Mammary epithelial cell (primary cell): Measurements from ENCODE around the gene TCFL5.

Source experiments
- CTCF ChIP-seq, 2 donors: IDR thresholded peaks in 1 of 2; conservative IDR thresholded peaks in 1 of 2; 2 replicates each; pipeline ENCODE4 v1.5.1; 2011 to 2012; ENCODE audit warnings: inconsistent platforms in 2 of 2, low read length in 2 of 2, mild to moderate bottlenecking in 2 of 2, control low read depth in 1 of 2, low read depth in 1 of 2; ENCODE audit not compliant: insufficient read depth in 1 of 2; ENCODE audit errors: extremely low read depth in 1 of 2
- EZH2 ChIP-seq: IDR thresholded peaks from 2 replicates; pipeline ENCODE4 v1.6.1; 2012; ENCODE audit warnings: low read length, inconsistent platforms, borderline replicate concordance

- no peak for TF ChIP-seq CTCF (conservative IDR thresholded peaks at IDR 0.05 in 1 of 2, IDR thresholded peaks at IDR 0.05 in 1 of 2; ENCODE audit: extremely low read depth in 1 of 2, insufficient read depth in 1 of 2, low read depth in 1 of 2, low read length in 2 of 2)
- TF ChIP-seq EZH2: no peak
Measured at GRCh38 chr20:62861726-62862336, at the start of gene TCFL5.
